Measurements from ENCODE around the gene CHCT1. TPM values are rescaled to one million over a fixed set of nuclear protein-coding genes. Genes with fewer than 3 reads are reported as not detected.

CHCT1 gene
- total RNA-seq, 1 experiment from 2014 or later = not detected

- BruUV-seq (replicated peaks) = no TSS peak
- Histone ChIP-seq H3K4me1 (ENCODE audit: control insufficient read depth, insufficient read depth, low read length) (no peaks in the 10 kb centered on the region), H3K36me3 (ENCODE audit: control insufficient read depth, insufficient read depth, low read length) (no peaks in the 10 kb centered on the region), H3K4me3 (ENCODE audit: low read depth in 2 of 2, low read length in 2 of 2) (no peak overlapping the region), H3K27ac (ENCODE audit: low read length) (no peak overlapping the region), H3K9me3 (ENCODE audit: control insufficient read depth, insufficient read depth, low read depth, low read length) (no peaks in the 10 kb centered on the region), H3K27me3 (ENCODE audit: control insufficient read depth, insufficient read depth, low read length) (no peaks in the 10 kb centered on the region)
- intact Hi-C loops (cut with micrococcal nuclease; ENCODE audit: unreplicated experiment) (no loop called here), in situ Hi-C loops (cut with HindIII; ENCODE audit: low pct_unique_long_range_greater_than_20kb, low sequenced_read_pairs) (no loop called here)
- DNase-seq (ENCODE audit: low read depth, low spot score) (no peak), ATAC-seq (no peak)
- TF ChIP-seq SIN3A (IDR thresholded peaks at IDR 0.05; ENCODE audit: borderline replicate concordance, insufficient read depth, low read depth, low read length) (no peak), POLR2AphosphoS5 (IDR thresholded peaks at IDR 0.05; ENCODE audit: low read depth, low read length) (no peak), CTCF (IDR thresholded peaks at IDR 0.05) (no peak), REST (IDR thresholded peaks at IDR 0.05; ENCODE audit: insufficient read depth in 1 of 2, low read depth in 2 of 2, low read length in 1 of 2) (no peak), TCF7L2 (IDR thresholded peaks at IDR 0.05; ENCODE audit: low read depth, low read length) (no peak)
- CTCF ChIA-PET = no interaction called here
- POLR2A ChIA-PET = interaction anchor here (0.6 kb wide), 1 partner anchor 10 kb away, joined by 3 read pairs; no protein-coding TSS in a partner anchor
Observed at GRCh38 chr17:60412701-60413100, 9.6 kb upstream of the CHCT1 start.

- ChIA-PET POLR2A (no interaction called here), CTCF (no interaction called here)
- H3K27ac ChIP-seq (ENCODE audit: low read length) = no peak overlapping the region
- ATAC-seq = no peak
- no peaks in the 10 kb centered on the region for H3K36me3 ChIP-seq (ENCODE audit: control insufficient read depth, insufficient read depth, low read length)
- no peaks in the 10 kb centered on the region for H3K27me3 ChIP-seq (ENCODE audit: control insufficient read depth, insufficient read depth, low read length)
- no peaks in the 10 kb centered on the region for H3K9me3 ChIP-seq (ENCODE audit: control insufficient read depth, insufficient read depth, low read depth, low read length)
- BruUV-seq (replicated peaks) = no TSS peak
- in situ Hi-C loops (cut with HindIII; ENCODE audit: low pct_unique_long_range_greater_than_20kb, low sequenced_read_pairs) (no loop called here), intact Hi-C loops (cut with micrococcal nuclease; ENCODE audit: unreplicated experiment) (no loop called here)
- no peak overlapping the region for H3K4me3 ChIP-seq (ENCODE audit: low read depth in 2 of 2, low read length in 2 of 2)
- no peaks in the 10 kb centered on the region for H3K4me1 ChIP-seq (ENCODE audit: control insufficient read depth, insufficient read depth, low read length)
- TF ChIP-seq TCF7L2 (IDR thresholded peaks at IDR 0.05; ENCODE audit: low read depth, low read length) = no peak
- TF ChIP-seq REST (IDR thresholded peaks at IDR 0.05; ENCODE audit: insufficient read depth in 1 of 2, low read depth in 2 of 2, low read length in 1 of 2) = no peak
- no peak for TF ChIP-seq CTCF (IDR thresholded peaks at IDR 0.05)
- TF ChIP-seq SIN3A (IDR thresholded peaks at IDR 0.05; ENCODE audit: borderline replicate concordance, insufficient read depth, low read depth, low read length) = no peak
- no peak for TF ChIP-seq POLR2AphosphoS5 (IDR thresholded peaks at IDR 0.05; ENCODE audit: low read depth, low read length)
- no peak for DNase-seq (ENCODE audit: low read depth, low spot score)
Observed at GRCh38 chr17:60415146-60415545, 7.1 kb upstream of the CHCT1 start.

Measured in Panc1 (cell line).